ENCODE results near the gene HACD1.

HACD1 gene

DNA sequence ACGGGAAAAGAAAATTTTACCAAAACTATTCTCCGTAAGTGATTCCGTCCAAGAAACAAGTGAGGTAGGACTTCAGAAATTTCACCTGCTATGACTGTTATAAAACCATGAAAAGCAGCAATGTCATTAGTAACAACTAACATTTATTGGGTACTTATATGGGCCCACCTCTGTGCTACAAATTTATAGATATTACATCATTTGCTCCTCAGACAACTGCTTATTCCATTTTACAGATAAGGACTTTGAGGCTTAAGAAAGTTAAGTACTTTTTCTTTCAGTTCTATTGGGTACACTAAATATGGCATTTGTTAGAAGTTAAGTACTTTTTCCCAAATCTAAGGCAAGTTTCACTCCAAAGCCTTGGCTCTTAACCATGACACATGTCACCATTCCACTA lies 36.3 kb downstream of the HACD1 start:
- no peak for DNase-seq (ENCODE audit: low spot score)

DNA sequence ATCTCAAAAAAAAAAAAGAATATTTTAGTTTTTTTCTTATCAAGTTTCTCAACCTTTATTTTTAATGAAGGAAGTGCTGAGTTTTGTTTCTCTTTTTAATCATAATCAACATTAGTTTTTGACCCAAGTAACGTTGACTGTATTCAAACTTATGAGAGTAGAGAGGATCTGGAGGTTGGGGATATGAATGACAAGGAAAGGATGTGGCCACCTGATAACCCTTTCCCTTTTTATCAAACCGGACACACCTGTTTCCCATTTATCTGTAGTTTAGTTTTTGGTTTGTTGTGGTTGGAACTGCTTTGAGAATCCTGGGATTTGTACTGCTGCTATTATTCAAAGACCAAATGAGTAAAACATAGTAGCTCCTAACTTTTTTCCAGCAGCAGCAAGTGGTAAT lies 38.6 kb downstream of the HACD1 start:
- no peak for DNase-seq (ENCODE audit: low spot score)

DNA sequence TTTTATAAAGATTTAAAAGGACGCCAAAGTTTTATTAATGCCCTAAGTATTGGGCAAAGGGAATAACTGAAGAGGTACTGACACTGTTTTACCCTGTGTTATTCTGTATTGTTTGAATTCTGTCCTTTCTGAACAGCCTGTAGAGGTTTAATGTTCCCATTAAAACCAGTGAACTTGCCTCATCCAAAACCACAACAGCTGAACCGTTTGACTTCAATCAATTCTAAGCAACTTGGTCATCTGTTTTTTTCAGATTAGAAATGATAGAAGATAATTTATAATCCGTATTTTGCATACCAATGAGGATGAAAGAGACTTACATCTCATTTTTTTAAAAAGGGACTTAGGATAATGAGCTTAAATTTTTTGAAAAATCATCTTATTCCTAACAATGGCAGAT lies 40.4 kb downstream of the HACD1 start:
- no peak for DNase-seq (ENCODE audit: low spot score)

DNA sequence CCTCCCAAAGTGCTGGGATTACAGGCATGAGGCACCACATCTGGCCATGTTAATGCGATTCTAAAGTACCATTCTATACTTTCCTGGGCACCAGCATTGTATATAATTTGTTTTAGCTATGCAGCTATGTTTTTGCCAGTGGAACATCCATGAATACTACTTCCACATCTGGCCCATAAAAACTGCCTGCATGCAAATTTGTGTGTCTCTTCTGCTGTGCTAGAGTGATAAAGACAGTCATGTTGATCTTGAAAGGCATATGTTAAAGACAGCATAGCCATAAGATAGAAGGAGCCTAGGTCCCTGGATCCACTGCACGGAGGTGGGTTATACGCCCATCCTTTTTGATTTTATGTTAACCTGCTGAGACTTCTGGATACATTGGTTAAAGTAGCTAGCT lies 52.3 kb downstream of the HACD1 start:
- DNase-seq (ENCODE audit: low spot score), result no peak

DNA sequence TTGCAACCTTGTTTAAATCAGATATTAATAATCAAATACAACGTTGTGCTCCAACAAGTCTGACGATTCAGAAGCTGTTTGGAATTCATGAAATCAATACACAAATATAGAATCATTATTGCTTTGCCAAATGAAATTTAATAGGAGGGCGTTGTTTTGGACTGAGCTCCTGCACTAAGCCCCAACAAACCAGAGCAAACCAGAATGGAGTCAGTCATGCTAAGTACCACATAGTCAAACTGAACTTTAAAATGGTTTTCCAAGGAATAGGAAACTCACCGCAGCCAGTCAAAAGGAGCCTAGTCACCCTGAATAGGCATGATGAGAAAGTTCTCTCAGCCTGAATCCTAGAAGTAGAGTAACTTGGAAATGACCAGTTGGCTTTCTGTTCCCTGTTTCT lies 53.7 kb downstream of the HACD1 start:
- no peak for DNase-seq (ENCODE audit: low spot score)

DNA sequence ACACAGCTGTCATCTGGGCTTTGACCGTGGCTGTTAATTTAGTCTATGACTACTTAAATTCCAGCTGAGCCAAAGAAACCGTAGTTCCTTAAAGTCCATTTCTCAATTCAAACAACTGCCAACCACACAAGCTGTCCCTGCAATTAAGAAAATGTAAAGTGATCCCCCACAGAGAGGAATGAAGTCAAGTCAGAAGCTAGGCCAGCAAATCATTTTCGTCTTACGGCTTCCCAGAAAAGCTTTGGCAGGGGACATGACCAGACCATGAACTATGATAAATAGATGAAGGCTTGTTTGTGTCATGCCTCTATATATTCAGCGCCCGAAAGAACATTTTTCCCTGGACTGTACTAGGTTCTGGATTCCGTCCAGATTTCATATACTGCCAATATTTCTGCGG lies 54.6 kb downstream of the HACD1 start:
- peak; percentile 38 for DNase-seq (ENCODE audit: low spot score)

DNA sequence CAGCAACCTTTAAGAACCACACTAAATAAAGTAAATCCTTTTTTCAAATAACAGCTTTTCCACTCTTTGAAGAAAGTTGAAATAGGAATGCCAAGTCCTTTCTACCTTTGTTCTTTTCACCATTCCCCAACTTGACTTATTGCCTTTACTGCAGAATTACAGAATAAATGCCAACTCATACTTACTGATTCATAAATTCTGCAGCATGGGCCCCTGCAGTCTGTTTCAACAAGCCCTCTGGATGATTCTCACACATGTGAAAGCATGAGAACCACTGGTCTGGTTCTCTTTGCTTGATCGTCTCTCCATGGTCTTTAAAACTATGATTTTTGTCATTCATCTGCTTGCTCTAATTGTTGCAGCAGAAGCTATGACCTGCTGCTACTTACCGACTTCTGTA lies 56.1 kb downstream of the HACD1 start:
- no peak for DNase-seq (ENCODE audit: low spot score)

DNA sequence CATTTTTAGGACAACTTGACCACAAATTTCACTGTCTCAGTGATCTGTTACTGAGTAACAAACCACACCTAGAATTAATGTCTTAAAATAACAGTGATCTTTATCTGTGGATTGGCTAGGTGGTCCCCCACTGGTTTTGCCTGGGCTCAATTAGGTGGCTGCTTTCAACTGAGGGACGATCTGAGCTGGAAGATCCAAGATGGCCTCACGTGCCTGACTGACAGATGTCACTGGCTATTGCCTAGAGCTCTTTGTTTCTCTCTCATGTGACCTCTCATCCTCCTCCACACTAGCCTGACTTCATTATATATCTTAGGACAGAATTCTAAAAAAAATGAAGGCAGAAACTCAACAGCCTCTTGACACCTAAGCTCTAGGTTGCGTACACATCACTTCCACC lies 59.7 kb downstream of the HACD1 start:
- no peak for DNase-seq (ENCODE audit: low spot score)

DNA sequence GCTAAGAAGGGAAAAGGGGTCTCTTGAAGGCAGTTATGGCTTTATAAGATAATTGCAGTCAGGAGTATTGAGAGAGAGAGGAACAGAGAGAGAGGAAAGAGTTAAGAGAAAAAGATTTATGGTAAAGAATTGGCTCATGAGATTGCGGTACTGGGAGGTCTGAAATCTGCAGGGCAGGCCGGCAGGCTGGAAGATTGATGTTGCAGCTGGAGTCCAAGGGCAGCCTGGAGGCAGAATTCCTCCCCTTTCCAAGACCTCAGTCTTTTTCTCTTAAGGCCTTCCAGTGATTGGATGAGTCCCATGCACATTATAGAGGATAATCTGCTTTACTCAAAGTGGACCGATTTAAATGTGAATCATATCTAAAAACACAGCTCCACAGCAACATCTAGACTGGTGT lies 68.4 kb downstream of the HACD1 start:
- DNase-seq (ENCODE audit: low spot score), result no peak

DNA sequence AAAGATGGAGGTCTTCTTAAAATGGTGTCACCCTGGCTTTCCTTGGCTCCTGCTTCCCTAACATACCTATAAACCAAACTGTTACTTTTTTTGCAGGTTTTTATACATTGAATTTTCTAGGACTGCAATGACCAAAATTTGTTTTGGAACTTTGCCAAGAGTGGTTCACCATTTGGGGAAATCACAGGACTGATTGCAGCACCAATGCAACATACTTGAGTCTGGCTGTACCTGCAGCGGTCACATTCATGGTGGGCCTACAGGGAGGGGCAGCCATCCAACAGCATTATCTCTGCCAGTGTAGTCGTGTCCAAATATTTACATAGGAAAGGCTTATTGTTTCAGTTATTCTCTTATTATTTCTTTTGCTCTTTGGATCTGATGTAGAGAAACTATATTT lies 69.0 kb downstream of the HACD1 start:
- no peak for DNase-seq (ENCODE audit: low spot score)

DNA sequence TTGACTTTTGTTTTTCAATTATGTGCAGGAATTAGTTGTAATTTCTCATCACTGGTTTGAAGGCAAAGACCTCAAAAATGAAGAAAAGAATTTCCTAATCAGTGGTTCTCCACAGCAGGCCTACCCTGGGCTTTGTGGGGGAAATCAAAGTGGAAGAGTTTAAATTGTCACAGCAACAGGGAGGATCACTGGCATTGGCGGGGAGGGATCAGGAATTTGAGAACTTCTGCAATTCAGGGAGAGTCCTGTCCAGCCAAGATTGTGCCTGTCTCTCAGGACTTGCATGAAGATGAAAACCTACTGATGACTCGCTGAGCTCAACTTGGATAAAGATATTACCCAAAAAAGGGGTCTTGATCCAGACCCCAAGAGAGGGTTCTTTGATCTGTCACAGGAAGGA lies 70.1 kb downstream of the HACD1 start:
- no peak for DNase-seq (ENCODE audit: low spot score)

DNA sequence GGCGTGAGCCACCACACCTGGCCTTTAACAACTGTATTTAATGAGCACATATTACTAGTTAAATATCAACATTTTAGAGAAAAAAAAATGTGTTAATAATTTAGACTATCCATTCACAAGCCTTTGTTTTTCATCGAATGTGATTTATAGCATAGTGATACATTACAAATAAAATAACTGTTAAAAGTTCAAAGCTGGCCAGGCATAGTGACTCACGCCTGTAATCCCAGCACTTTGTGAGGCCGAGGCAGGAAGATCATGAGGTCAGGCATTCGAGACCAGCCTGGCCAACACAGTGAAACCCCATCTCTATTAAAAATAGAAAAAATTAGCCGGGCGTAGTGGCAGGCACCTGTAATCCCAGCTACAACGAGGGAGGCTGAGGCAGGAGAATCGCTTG lies 72.7 kb downstream of the HACD1 start:
- no peak for DNase-seq (ENCODE audit: low spot score)

All from AG08396 (cell line).